Prostate gland (tissue), 2 donors: ENCODE data around the gene DUSP22. TPM values are rescaled to one million over a fixed set of nuclear protein-coding genes. Genes with fewer than 3 reads are reported as not detected.

Source experiments
- DNase-seq: peaks from one replicate; pipeline ENCODE4 v3.0.0-alpha.2; 2019; ENCODE audit warnings: low spot score
- H3K27ac ChIP-seq, 2 donors: fragments of 200-600 bp; sonication (generic); 2 replicates each; pipeline ENCODE4 v1.5.1; 2017 to 2019
- H3K27me3 ChIP-seq: fragments of 200-600 bp; sonication (generic); replicated peaks from 2 replicates; pipeline ENCODE4 v1.5.1; 2019; ENCODE audit not compliant: insufficient read depth
- H3K36me3 ChIP-seq, 2 donors: fragments of 200-600 bp; sonication (generic); 1 replicate in 1 of 2; 2 replicates in 1 of 2; pipeline versions ENCODE4 v1.5.1 to v1.8.1; 2017 to 2019
- H3K4me1 ChIP-seq: fragments of 200-600 bp; sonication (generic); replicated peaks from 2 replicates; pipeline ENCODE4 v1.5.1; 2019
- H3K4me3 ChIP-seq, 2 donors: fragments of 200-600 bp; sonication (generic); 2 replicates each; pipeline ENCODE4 v1.5.1; 2017 to 2019
- H3K9me3 ChIP-seq: fragments of 200-600 bp; sonication (generic); 2 replicates; pipeline ENCODE4 v1.5.1; 2017
- CTCF ChIP-seq, 4 experiments: fragments of 200-600 bp in 2 of 4; fragments of 450-650 bp in 2 of 4; sonication (generic) in 2 of 4; IDR thresholded peaks; 1 replicate in 3 of 4; 2 replicates in 1 of 4; pipeline ENCODE4 v1.5.1; 2016 to 2019; ENCODE audit warnings: antibody characterized with exemption in 4 of 4, mild to moderate bottlenecking in 2 of 4, moderate library complexity in 2 of 4
- POLR2A ChIP-seq: fragments of 450-650 bp; IDR thresholded peaks from one replicate; pipeline ENCODE4 v1.6.1; 2016; ENCODE audit warnings: antibody characterized with exemption, mild to moderate bottlenecking
- POLR2AphosphoS5 ChIP-seq: sonication (generic); formaldehyde crosslinking; IDR thresholded peaks from one replicate; pipeline ENCODE4 v1.6.1; 2017; ENCODE audit warnings: antibody characterized with exemption
- WGBS: methylation state at CpG from one replicate; pipeline ENCODE4 v1.1.5; 2018; 5-methylcytosine and 5-hydroxymethylcytosine counted together
- intact Hi-C: fragments of 100-400 bp; cut with DNase I; formaldehyde crosslinking; loops from one replicate; pipeline ENCODE4 v1.14.2; 2022
- total RNA-seq, 2 donors: library from RNA; depleted of rRNA; stranded (reverse); fragments of >200 nt; gene quantifications; one replicate each; pipeline ENCODE4 v1.1.0, GENCODE V29; 2016

The DUSP22 gene
- total RNA-seq, 2 donors from 2014 or later, result 29.8 to 95.8 TPM

- peak overlapping the region in 1 of 2 donors; percentile 19 for H3K4me3 ChIP-seq
- no peak for DNase-seq
- no peak overlapping the region for H3K27ac ChIP-seq
- no peaks in the 10 kb centered on the region for H3K9me3 ChIP-seq
- peaks cover 40% of the 10 kb centered on the region for H3K27me3 ChIP-seq
- peaks cover 5% of the 10 kb centered on the region for H3K4me1 ChIP-seq
- intact Hi-C loops, result no loop called here
- WGBS, result 4% methylated on average over 54 of the region's 68 CpGs
- TF ChIP-seq POLR2A (no peak), POLR2AphosphoS5 (no peak), CTCF (IDR thresholded peaks at IDR 0.05) (no peak)
- H3K36me3 ChIP-seq, result no peaks in the 10 kb centered on the region
These were observed 101.3 kb downstream of the DUSP22 start for GRCh38 chr6:393391-394221.

DNA sequence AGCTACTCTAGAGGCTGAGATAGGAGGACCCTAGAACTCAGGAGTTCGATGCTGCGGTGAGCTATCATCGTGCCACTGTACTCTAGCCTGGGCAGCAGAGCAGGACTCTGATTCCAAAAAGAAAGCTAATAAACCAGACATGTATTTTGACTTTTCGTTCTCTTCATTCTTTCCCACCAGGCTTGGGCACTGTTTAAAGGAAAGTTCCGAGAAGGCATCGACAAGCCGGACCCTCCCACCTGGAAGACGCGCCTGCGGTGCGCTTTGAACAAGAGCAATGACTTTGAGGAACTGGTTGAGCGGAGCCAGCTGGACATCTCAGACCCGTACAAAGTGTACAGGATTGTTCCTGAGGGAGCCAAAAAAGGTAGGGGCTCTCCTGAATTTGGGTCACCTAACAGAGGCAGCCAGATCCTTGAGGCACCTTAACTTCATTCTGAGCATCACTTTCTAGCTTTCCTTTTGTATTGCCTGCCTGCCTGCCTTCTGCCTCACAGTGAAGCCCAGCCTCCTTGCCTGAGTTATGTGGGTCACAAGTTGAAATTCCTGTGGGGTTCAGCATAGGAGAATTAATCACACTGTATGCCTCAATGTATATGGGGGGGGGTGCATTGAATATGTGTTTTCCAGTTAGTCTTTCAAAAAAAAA is 102.5 kb downstream of the DUSP22 start:
- H3K9me3 ChIP-seq, result no peaks in the 10 kb centered on the region
- no peaks in the 10 kb centered on the region for H3K36me3 ChIP-seq
- TF ChIP-seq POLR2AphosphoS5 (no peak), POLR2A (no peak), CTCF (IDR thresholded peaks at IDR 0.05) (no peak)
- intact Hi-C loops, result no loop called here
- H3K27me3 ChIP-seq, result peaks cover 39% of the 10 kb centered on the region
- peaks cover 5% of the 10 kb centered on the region for H3K4me1 ChIP-seq
- 81% methylated on average over 13 of the region's 13 CpGs for WGBS
- no peak for DNase-seq
- H3K4me3 ChIP-seq, result no peak overlapping the region
- H3K27ac ChIP-seq, result no peak overlapping the region

- 62% methylated on average over 10 of the region's 10 CpGs for WGBS
- Histone ChIP-seq H3K4me1 (peaks cover 5% of the 10 kb centered on the region), H3K4me3 (no peak overlapping the region), H3K9me3 (no peaks in the 10 kb centered on the region), H3K36me3 (no peaks in the 10 kb centered on the region), H3K27ac (no peak overlapping the region), H3K27me3 (peaks cover 35% of the 10 kb centered on the region)
- no peak for DNase-seq
- no peak for TF ChIP-seq POLR2AphosphoS5
- no peak for TF ChIP-seq POLR2A
- TF ChIP-seq CTCF (IDR thresholded peaks at IDR 0.05), result no peak
- intact Hi-C loops, result no loop called here
These were observed 103.3 kb downstream of the DUSP22 start for GRCh38 chr6:395432-396125.

DNA sequence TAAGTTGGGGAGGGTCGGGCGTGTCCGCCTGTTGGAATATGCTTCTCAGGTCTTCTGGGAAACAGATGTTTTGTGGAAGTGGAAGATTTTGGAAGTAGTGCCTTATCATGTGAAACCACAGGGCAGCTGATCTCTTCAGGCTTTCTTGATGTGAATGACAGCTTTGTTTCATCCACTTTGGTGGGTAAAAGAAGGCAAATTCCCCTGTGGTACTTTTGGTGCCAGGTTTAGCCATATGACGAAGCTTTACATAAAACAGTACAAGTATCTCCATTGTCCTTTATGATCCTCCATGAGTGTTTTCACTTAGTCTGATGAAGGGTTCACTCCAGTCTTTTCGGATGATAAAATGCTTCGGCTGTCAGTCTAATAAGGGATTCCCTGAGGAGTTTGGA is 103.8 kb downstream of the DUSP22 start:
- intact Hi-C loops, result no loop called here
- no peak overlapping the region for H3K27ac ChIP-seq
- TF ChIP-seq CTCF (IDR thresholded peaks at IDR 0.05) (no peak), POLR2A (no peak), POLR2AphosphoS5 (no peak)
- no peak for DNase-seq
- WGBS, result 80% methylated on average over 6 of the region's 6 CpGs
- H3K27me3 ChIP-seq, result peaks cover 32% of the 10 kb centered on the region
- H3K9me3 ChIP-seq, result no peaks in the 10 kb centered on the region
- H3K36me3 ChIP-seq, result no peaks in the 10 kb centered on the region
- H3K4me3 ChIP-seq, result no peak overlapping the region
- H3K4me1 ChIP-seq, result peaks cover 5% of the 10 kb centered on the region
